Measurements from ENCODE around the gene DGCR2.

- TF ChIP-seq EZH2 (IDR thresholded peaks at IDR 0.05; ENCODE audit: insufficient read depth, poor library complexity, severe bottlenecking) (no peak), EZH2phosphoT487 (IDR thresholded peaks at IDR 0.05; ENCODE audit: insufficient read depth, low read depth) (no peak)
Measured at GRCh38 chr22:19123936-19124335, 1.7 kb upstream of the DGCR2 start.

All from GM23248 (cell line).